Mucosa of stomach (tissue), 1 donor: ENCODE measurements around the gene DDX54.
"Not testable (repeated sequence)": the region's sequence is repeated elsewhere in the genome, so short reads cannot be mapped to it uniquely, and the experiment has no call there.

Experiments used
- H3K27me3 ChIP-seq: one replicate; pipeline ENCODE4 v1.7.0; 2013; ENCODE audit warnings: mild to moderate bottlenecking, low read length; ENCODE audit not compliant: control insufficient read depth, insufficient read depth
- H3K36me3 ChIP-seq: one replicate; pipeline ENCODE4 v1.7.0; 2013; ENCODE audit warnings: low read length; ENCODE audit not compliant: control insufficient read depth, insufficient read depth
- H3K4me1 ChIP-seq: one replicate; pipeline ENCODE4 v1.7.0; 2013; ENCODE audit warnings: mild to moderate bottlenecking, low read length; ENCODE audit not compliant: control insufficient read depth, insufficient read depth
- H3K4me3 ChIP-seq: one replicate; pipeline ENCODE4 v1.7.0; 2013; ENCODE audit warnings: low read length
- H3K9ac ChIP-seq: one replicate; pipeline ENCODE4 v1.7.0; 2013; ENCODE audit warnings: mild to moderate bottlenecking, low read length, moderate library complexity
- H3K9me3 ChIP-seq: one replicate; pipeline ENCODE4 v1.7.0; 2013; ENCODE audit warnings: mild to moderate bottlenecking, low read length, moderate library complexity; ENCODE audit not compliant: control insufficient read depth
- donor health status: Pancreatic carcinoma.

The DDX54 gene

DNA sequence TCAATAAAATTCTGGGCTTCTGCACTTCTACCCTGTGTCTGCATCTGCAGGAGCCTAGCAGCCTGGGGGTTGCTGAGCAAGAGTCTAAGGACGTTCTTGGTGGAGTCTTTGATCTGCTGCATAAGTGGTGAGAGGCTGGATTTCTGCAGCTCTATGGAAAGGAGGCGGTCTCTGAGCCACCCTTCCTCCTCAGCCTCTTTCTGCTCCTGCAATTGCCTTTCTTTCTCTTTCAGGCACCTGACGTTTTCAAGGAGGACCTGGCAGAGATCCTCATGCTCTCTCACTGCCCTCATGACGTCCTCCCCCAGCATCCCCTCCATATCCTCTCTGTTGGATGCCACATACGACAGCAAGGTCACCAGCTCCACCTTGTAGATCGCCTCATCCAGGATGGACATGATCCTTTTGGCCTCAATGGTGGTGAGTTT lies 22.3 kb upstream of the DDX54 start:
- Histone ChIP-seq H3K9me3 (no peaks in the 10 kb centered on the region), H3K4me1 (no peaks in the 10 kb centered on the region), H3K4me3 (no peak overlapping the region)

DNA sequence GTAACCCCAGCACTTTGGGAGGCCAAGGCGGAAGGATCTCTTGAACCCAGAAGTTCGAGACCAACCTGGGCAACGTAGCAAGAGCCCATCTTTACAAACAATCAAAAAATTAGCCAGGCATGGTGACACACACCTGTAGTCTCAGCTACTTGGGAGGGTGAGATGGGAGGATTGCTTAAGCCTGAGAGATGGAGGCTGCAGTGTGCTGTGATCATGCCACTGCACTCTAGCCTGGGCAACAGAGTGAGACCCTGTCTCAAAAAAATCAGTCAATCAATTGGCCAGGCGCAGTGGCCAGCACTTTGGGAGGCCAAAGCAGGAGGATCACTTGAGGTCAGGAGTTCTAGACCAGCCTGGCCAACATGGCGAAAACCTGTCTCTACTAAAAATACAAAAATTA lies 21.5 kb upstream of the DDX54 start:
- H3K4me1 ChIP-seq, H3K27me3 ChIP-seq, H3K4me3 ChIP-seq, H3K36me3 ChIP-seq, H3K9ac ChIP-seq, H3K9me3 ChIP-seq: not testable (repeated sequence)

More for the DNA sequence above, 22.3 kb upstream of the DDX54 start:
- Histone ChIP-seq H3K36me3 (no peaks in the 10 kb centered on the region), H3K9ac (no peak overlapping the region), H3K27me3 (no peaks in the 10 kb centered on the region)

DNA sequence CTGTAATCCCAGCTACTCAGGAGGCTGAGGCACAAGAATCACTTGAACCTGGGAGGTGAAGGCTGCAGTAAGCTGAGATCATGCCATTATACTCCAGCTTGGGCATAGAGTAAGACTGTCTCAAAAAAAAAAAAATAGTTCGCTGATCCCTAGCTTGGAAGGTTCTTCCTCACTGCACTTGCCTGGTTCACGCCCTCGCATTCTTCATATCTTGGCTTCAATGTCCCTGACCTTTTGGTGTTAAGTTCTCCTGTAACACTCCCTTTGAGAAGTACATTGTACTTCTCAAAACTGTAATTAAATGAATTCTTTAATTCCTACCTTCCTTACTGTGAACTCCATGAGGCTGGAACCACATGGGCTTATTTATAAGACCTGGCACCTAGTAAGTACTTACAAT lies 19.5 kb upstream of the DDX54 start:
- no peak overlapping the region for H3K4me3 ChIP-seq
- no peak overlapping the region for H3K9ac ChIP-seq
- no peaks in the 10 kb centered on the region for H3K9me3 ChIP-seq
- no peaks in the 10 kb centered on the region for H3K27me3 ChIP-seq
- no peaks in the 10 kb centered on the region for H3K36me3 ChIP-seq
- H3K4me1 ChIP-seq = no peaks in the 10 kb centered on the region

GRCh38 chr12:113203852-113204760 lies 18.8 kb upstream of the DDX54 start:
- Histone ChIP-seq H3K9ac (no peak overlapping the region), H3K4me3 (no peak overlapping the region), H3K36me3 (no peaks in the 10 kb centered on the region), H3K4me1 (no peaks in the 10 kb centered on the region), H3K9me3 (no peaks in the 10 kb centered on the region), H3K27me3 (no peaks in the 10 kb centered on the region)

DNA sequence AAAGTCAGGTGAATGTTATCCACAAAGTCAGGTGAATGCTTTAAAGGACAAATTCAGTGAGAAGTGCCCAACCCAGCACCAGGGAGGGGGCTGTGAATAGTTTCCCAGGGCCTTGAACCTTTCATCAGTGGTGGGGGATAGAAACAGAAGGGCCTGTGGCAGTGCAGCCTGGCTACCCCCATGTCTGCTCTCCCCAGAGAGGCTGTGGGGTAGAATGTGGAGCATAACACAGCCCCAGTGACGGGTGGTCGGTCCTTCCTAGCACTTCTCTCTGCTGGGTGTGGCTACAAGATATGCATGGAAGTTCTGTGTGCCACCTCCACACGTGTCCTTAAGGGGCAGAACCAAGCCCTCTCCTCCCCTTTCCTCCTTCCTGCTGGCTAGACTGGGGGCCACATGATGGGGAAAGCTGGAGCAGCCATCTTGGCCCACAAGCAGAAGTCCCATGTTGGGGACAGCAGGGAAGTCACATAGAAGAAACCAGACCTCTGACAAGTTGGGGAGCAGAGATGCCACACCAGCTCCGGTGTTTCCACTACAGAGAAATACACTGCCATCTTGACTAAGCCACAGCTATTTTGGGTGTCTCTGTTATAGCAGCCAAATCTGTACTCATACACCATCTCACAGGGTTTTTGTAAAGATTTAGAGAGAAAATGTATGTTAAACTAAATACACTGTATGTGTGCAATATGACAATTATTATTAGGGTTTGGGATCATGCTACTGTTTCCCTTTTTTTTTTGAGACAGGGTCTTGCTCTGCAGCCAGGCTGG lies 17.2 kb upstream of the DDX54 start:
- Histone ChIP-seq H3K4me1 (no peaks in the 10 kb centered on the region), H3K9ac (no peak overlapping the region), H3K9me3 (no peaks in the 10 kb centered on the region), H3K27me3 (no peaks in the 10 kb centered on the region), H3K4me3 (no peak overlapping the region), H3K36me3 (no peaks in the 10 kb centered on the region)

DNA sequence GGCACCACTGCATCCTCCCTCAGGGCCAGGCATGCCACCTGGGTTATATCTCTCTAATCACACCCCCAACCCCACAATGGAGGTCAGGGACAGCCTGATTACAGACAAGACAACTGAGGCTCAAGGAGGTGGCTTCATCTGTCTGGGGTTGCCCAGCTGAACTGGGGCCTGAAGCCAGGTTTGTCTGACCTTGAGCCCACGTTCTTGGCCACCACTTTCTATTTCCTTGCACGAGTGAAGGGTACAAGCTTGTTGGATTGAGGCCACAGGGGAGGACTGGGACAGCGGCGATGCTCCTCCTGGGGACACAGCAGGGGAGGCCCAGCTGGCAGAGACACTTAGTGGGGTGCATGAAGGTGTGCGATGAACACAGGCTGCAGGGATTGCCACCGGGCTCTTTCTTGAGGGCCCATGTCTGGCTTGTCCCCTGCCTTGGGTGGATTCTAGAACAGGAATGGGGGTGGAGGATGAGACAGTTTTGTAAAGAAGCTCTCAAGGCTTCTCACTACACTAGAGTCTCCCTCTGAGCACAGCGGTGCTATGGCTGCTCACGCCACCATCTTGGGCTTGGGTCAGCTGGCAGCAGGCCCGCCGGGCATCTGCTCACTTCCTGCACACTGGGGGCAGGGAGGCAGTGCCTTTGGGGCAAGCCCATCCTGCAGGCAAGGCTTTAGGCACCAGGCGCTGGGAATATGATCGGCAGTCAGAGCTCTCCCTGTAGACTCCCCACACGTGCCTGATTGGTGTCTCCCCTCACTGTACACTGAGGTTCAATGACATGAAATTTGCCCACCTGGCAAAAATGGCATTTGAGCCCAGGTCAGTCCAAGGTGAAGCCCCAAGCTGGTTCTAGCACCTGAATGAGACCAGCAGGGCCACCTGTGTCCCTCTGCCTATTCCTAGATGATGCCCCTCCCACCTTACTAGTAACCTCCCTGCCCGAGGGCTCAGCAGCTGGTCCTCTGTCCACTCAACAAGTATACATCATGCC lies 16.2 kb upstream of the DDX54 start:
- H3K4me1 ChIP-seq = no peaks in the 10 kb centered on the region
- no peak overlapping the region for H3K9ac ChIP-seq
- no peaks in the 10 kb centered on the region for H3K9me3 ChIP-seq
- no peak overlapping the region for H3K4me3 ChIP-seq
- no peaks in the 10 kb centered on the region for H3K27me3 ChIP-seq
- no peaks in the 10 kb centered on the region for H3K36me3 ChIP-seq

DNA sequence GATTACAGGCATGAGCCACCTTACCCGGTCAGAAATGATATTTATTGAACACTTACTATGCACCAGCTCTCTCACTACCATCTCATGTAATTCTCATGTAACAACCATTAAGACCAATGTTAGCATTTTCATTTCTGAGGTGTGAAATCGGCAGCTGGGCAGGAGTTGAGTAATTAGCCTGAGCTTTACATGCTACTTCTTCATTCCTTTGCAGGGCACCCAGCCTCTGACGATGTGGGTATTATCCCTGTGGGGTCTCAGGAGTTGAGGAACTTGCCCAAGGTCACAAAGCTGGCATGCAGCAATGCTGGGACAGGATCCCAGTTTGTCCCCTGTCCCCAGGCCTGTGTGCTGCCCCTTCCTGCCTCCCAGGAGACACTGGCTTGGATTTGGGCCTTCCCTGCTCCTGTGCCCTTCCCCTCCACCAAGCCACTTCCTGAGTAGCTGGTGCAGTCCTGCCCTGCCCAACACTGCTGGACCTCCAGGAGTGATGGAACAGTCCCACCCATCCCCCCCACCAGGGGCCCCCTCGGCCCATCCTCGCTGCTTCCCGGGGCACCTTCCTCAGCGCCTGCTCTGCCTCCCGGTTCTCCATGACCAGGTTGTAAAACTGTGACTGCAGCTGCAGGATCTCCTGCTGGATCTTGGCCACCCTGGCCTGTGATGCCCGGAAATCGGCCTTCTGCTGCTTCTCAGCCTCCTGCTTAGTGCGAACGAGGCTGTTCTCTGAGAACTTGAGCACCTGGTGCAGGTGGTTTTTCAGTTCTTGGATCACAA lies 14.9 kb upstream of the DDX54 start:
- no peaks in the 10 kb centered on the region for H3K27me3 ChIP-seq
- H3K9ac ChIP-seq = no peak overlapping the region
- no peaks in the 10 kb centered on the region for H3K4me1 ChIP-seq
- H3K4me3 ChIP-seq = no peak overlapping the region
- no peaks in the 10 kb centered on the region for H3K9me3 ChIP-seq
- H3K36me3 ChIP-seq = no peaks in the 10 kb centered on the region

DNA sequence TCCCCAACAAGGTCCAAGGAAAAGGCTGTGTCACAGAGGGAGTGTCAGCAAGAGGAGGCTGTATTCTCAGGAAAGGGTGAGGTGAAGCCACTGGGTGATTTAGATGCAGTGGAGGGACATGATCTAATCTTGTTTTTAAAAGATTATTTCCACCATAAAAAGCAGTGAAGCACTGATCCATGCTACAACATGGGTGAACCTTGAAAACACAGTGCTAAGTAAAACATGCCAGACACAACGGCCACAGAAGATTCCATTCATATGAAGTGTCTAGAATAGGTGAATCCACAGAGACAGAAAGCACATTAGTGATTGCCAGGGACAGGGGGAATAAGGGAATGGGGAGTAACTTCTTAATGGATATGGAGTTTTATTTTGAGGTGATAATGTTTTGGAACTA lies 13.0 kb upstream of the DDX54 start:
- Histone ChIP-seq H3K36me3 (no peaks in the 10 kb centered on the region), H3K4me3 (no peak overlapping the region), H3K27me3 (no peaks in the 10 kb centered on the region), H3K9me3 (no peaks in the 10 kb centered on the region), H3K9ac (no peak overlapping the region), H3K4me1 (peaks cover 5% of the 10 kb centered on the region)

DNA sequence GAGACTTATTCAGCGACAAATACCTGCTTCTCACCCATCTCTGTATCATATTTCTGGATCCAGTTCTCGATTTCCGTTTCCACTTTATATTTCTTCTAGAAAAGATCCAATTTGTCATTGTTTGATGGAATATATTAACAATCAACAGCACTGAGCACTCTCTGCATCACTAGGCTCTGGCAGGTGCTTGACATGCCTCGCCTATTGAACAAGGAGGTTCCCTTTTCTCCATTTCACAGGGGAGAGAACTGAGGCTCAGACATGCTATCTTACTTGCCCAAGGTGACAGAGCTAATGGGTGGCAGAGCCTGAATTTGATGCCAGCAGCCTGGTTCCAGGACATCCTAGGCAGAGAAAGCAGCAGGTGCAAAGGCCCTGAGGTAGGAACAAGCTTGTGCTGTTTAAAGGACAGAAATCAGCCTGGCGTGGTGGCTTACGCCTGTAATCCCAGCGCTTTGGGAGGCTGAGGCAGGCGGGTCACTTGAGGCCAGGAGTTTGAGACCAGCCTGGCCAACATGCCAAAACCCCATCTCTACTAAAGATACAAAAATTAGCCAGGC lies 12.3 kb upstream of the DDX54 start:
- Histone ChIP-seq H3K4me1 (peaks cover 5% of the 10 kb centered on the region), H3K4me3 (no peak overlapping the region), H3K27me3 (no peaks in the 10 kb centered on the region), H3K9ac (no peak overlapping the region), H3K9me3 (no peaks in the 10 kb centered on the region), H3K36me3 (no peaks in the 10 kb centered on the region)

DNA sequence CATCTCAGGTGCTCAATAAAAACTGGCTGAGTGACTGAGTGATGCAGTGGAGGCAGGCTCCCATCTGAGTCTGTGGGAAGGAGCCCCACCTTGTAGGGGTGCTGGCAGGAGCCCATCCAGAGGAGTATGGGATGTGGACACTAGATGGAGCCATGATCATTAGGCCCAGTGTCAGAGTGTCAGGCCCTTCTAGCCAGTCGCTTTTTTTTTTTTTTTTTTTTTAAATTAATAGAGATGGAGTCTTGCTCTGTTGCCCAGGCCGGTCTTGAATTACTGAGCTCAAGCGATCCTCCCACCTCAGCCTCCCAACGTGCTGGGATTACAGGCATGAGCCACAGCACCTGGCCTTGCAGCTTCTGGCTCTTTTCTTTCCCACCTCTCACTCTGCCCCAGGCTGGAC lies 11.7 kb upstream of the DDX54 start:
- H3K9me3 ChIP-seq = no peaks in the 10 kb centered on the region
- no peaks in the 10 kb centered on the region for H3K27me3 ChIP-seq
- H3K9ac ChIP-seq = no peak overlapping the region
- H3K4me1 ChIP-seq = peaks cover 5% of the 10 kb centered on the region
- no peaks in the 10 kb centered on the region for H3K36me3 ChIP-seq
- H3K4me3 ChIP-seq = no peak overlapping the region

GRCh38 chr12:113196582-113196981 lies 11.3 kb upstream of the DDX54 start:
- peaks cover 5% of the 10 kb centered on the region for H3K4me1 ChIP-seq
- H3K4me3 ChIP-seq = no peak overlapping the region
- no peaks in the 10 kb centered on the region for H3K36me3 ChIP-seq
- no peaks in the 10 kb centered on the region for H3K9me3 ChIP-seq
- no peak overlapping the region for H3K9ac ChIP-seq
- no peaks in the 10 kb centered on the region for H3K27me3 ChIP-seq
